GM12801 (cell line): ENCODE results near the gene RAB3IL1.

ENCODE experiments used
- CTCF ChIP-seq: IDR thresholded peaks from one replicate; pipeline ENCODE4 v1.5.1; 2011; ENCODE audit warnings: control low read depth; ENCODE audit not compliant: insufficient read length; ENCODE audit errors: extremely low read depth

RAB3IL1 gene

GRCh38 chr11:61917334-61918109, at the start of gene RAB3IL1:
Gene RAB3IL1 (minus strand): TSS chr11:61917566. CDS start chr11:61917367, 199 bp downstream.
- no peak for TF ChIP-seq CTCF

- TF ChIP-seq CTCF: no peak
Measured at GRCh38 chr11:61966734-61967115, 49.4 kb upstream of the RAB3IL1 start.

- TF ChIP-seq CTCF: no peak
Measured at GRCh38 chr11:61964058-61964665, 46.8 kb upstream of the RAB3IL1 start.

- no peak for TF ChIP-seq CTCF
Measured at GRCh38 chr11:61963282-61964057, 46.1 kb upstream of the RAB3IL1 start.

- TF ChIP-seq CTCF: no peak
Measured at GRCh38 chr11:61963016-61963281, 45.6 kb upstream of the RAB3IL1 start.

GRCh38 chr11:61962213-61963015, 45.0 kb upstream of the RAB3IL1 start:
- no peak for TF ChIP-seq CTCF

- no peak for TF ChIP-seq CTCF
Measured at GRCh38 chr11:61961570-61962212, 44.3 kb upstream of the RAB3IL1 start.
